DOHH2 (cell line): ENCODE data around the gene PDE4B.

Experiments
- EZH2phosphoT487 ChIP-seq: fragments of 200-600 bp; sonication (generic); IDR thresholded peaks from 2 replicates; pipeline ENCODE4 v1.6.1; 2017; ENCODE audit warnings: borderline replicate concordance, mild to moderate bottlenecking, antibody characterized with exemption, low read length, moderate library complexity, mixed read lengths
- TF ChIP-seq, protein P1 (sequence below): fragments of 200-600 bp; sonication (generic); IDR thresholded peaks from one replicate; pipeline ENCODE4 v1.5.1; 2014; ENCODE audit warnings: antibody characterized with exemption, mild to moderate bottlenecking, low read depth, low read length; ENCODE audit not compliant: poor library complexity, severe bottlenecking

DNA sequence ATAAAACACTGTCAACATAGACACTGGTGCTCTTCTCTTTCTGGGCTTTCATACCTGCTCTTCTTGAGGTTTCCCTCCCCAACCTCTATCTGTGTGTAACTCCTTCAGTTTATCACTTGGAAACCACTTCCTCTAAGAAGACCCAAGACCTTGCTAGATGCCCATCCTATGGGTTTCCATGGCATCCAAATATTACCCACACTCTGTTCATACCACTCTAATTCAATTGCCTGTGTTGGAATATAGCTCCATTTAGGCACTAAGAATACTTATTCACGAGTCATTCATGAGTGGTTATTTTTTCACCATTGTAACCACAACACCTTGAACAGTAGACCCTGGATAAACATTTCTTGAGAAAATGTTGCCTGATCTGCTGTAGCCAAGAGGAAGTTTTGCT, 510.1 kb downstream of the PDE4B start:
- TF ChIP-seq, protein P1, sequence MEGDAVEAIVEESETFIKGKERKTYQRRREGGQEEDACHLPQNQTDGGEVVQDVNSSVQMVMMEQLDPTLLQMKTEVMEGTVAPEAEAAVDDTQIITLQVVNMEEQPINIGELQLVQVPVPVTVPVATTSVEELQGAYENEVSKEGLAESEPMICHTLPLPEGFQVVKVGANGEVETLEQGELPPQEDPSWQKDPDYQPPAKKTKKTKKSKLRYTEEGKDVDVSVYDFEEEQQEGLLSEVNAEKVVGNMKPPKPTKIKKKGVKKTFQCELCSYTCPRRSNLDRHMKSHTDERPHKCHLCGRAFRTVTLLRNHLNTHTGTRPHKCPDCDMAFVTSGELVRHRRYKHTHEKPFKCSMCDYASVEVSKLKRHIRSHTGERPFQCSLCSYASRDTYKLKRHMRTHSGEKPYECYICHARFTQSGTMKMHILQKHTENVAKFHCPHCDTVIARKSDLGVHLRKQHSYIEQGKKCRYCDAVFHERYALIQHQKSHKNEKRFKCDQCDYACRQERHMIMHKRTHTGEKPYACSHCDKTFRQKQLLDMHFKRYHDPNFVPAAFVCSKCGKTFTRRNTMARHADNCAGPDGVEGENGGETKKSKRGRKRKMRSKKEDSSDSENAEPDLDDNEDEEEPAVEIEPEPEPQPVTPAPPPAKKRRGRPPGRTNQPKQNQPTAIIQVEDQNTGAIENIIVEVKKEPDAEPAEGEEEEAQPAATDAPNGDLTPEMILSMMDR, result no peak
- no peak for TF ChIP-seq EZH2phosphoT487
